ENCODE results near the gene PDZD4. TPM values are rescaled to one million over a fixed set of nuclear protein-coding genes. Genes with fewer than 3 reads are reported as not detected.

The PDZD4 gene
- total RNA-seq, 1 donor from 2014 or later = 10.6 TPM

DNA sequence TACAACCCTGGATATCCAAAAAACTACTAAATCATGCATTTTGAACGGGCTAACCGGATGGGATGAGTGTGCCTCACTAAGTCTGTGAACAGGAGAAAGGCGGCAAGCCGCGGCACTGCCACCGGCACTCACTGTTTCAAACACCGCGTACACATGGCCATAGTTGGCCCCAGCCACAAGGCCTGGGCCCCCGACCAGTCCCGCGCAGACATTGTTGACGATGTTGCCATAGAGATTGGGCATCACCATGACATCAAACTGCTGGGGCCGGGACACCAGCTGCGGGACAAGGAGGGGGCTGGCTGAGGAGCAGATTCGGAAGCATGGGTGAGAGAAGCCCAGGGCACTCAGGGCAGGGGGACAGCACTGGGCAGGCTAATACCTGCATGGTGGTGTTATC lies 43.7 kb downstream of the PDZD4 start:
- DNase-seq (ENCODE audit: low spot score) = no peak

GRCh38 chrX:153784325-153784967 lies 45.9 kb downstream of the PDZD4 start:
- DNase-seq (ENCODE audit: low spot score) = no peak

GRCh38 chrX:153783378-153784013 lies 46.8 kb downstream of the PDZD4 start:
- no peak for DNase-seq (ENCODE audit: low spot score)

GRCh38 chrX:153782871-153783270 lies 47.5 kb downstream of the PDZD4 start:
- DNase-seq (ENCODE audit: low spot score) = no peak

GRCh38 chrX:153782313-153782712 lies 48.0 kb downstream of the PDZD4 start:
- no peak for DNase-seq (ENCODE audit: low spot score)

DNA sequence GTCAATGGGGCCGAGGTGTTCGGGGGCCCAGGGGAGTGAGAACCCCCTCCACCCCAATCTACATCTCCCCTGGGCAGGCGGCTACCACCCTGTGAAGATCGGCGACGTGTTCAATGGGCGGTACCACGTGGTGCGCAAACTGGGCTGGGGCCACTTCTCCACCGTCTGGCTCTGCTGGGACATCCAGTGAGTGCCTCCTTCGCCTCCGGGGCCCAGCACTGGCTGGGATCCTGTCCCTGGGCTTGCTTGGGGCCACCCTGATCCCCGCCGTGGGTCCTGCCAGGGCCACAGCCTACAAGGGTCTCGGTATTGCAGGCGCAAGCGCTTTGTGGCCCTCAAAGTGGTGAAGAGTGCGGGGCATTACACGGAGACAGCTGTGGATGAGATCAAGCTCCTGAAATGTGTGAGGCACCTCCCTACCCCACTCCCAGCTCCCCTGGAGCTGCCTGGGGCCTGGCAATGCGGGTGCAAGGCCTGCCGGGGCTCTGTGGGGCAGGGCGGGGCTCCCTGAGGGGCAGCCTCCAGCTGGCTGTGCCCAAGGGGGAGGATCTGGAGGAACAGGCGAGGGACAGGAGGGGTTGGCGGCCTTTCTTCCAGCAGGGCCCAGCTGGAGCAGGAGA lies 48.8 kb downstream of the PDZD4 start:
- DNase-seq (ENCODE audit: low spot score) = no peak

GRCh38 chrX:153780678-153781427 lies 49.5 kb downstream of the PDZD4 start, which contains the start of gene SRPK3:
Gene SRPK3 (plus strand): TSS chrX:153781041. CDS start chrX:153781087, 46 bp downstream.
- no peak for DNase-seq (ENCODE audit: low spot score)

GRCh38 chrX:153779891-153780677 lies 50.3 kb downstream of the PDZD4 start:
- no peak for DNase-seq (ENCODE audit: low spot score)

GRCh38 chrX:153778684-153779101 lies 51.7 kb downstream of the PDZD4 start:
- DNase-seq (ENCODE audit: low spot score) = no peak

- no peak for DNase-seq (ENCODE audit: low spot score)
Measured at GRCh38 chrX:153778181-153778580, 52.2 kb downstream of the PDZD4 start.

DNA sequence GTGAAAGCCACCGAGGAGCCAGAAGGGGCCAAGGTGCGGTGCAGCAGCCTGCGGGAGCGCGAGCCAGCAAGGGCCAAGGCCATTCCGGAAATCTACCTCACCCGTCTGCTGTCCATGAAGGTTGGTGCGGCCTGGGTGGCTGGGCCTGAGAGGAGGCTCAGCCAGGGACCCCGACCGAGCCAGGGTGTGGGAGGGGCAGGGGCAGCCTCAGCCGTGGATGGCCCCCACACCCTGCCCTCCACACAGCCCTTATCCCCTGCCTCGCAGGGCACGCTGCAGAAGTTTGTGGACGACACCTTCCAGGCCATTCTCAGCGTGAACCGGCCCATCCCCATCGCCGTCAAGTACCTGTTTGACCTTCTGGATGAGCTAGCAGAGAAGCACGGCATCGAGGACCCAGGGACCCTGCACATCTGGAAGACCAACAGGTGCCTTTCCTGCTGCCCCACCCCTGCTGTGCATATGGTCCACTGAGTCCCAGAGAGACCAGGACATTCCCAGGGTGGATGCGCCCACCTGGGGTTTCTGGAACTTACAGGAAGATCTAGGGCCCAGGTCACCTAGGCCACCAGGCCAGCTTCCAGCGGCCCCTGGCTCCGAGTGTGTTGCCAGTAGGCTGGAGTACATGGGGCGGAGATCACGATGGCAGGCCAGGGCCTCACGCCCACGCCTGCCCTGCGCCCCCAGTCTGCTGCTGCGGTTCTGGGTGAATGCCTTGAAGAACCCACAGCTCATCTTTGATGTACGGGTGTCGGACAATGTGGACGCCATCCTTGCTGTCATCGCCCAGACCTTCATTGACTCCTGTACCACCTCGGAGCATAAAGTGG lies 52.9 kb downstream of the PDZD4 start:
- no peak for DNase-seq (ENCODE audit: low spot score)

DNA sequence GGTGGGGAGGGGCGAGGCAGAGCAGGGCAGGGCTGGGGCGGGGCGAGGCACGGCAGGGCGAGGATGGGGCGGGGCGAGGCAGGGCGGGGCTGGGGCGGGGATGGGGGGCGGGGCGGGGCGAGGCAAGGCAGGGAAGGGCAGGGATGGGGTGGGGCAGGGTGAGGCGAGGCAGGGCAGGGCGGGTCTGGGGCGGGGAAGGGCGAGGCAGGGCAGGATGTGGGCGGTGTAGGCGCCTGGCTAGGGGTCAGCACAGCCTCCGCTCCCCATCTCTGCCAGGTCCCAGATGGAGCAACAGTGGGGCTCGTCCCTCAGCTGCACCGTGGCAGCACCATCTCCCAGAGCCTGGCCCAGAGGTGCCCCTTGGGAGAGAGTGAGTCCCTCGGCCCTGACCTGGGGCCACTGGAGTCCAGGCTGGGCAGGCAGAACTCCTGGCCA lies 53.7 kb downstream of the PDZD4 start:
- DNase-seq (ENCODE audit: low spot score) = no peak

DNA sequence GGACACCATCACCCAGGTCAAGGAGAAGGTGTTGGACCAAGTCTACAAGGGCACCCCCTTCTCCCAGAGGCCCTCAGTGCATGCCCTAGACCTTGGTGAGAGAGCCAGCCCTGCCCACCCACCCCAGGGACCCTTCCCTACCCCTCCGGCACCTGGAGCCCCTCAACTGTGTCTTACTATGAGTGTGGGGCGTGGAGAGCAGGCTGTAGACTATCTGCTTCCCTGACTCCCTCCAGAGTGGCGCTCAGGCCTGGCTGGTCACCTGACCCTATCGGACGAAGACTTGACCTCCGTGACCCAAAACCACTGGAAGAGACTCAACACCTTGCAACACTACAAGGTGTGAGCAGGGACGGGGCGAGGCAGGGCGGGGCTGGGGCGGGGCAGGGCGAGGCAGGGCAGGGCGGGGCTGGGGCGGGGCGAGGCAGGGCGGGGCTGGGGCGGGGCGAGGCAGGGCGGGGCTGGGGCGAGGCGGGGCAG lies 54.2 kb downstream of the PDZD4 start:
- no peak for DNase-seq (ENCODE audit: low spot score)

- no peak for DNase-seq (ENCODE audit: low spot score)
Measured at GRCh38 chrX:153775293-153776119, 54.8 kb downstream of the PDZD4 start.

DNA sequence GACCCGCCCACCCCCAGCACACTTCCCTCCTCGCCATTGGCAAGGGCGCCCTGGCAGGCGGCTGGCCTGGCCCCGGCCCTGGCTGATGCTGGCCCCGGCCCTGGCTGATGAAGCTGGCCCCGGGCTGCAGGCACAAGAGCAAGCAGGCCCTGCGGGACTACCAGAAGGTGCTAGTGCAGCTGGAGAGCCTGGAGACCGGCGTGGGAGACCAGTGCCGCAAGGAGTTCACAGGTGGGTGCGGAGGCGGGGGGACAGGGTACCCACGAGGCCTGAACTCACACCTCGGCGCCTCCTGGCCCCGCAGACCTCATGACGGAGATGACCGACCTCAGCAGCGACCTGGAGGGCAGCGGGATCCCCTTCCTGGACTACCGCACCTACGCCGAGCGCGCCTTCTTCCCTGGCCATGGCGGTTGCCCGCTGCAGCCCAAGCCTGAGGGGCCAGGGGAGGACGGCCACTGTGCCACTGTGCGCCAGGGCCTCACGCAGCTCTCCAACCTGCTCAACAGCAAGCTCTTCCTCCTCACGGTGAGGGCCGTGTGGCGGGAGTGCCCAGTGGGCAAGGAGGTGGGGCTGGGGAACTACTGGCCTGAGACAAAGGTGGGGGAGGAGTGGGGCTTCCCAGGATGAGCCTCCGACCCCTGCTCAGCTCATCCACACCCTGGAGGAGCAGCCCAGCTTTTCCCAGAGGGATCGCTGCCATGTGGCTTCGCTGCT lies 55.6 kb downstream of the PDZD4 start:
- no peak for DNase-seq (ENCODE audit: low spot score)

DNA sequence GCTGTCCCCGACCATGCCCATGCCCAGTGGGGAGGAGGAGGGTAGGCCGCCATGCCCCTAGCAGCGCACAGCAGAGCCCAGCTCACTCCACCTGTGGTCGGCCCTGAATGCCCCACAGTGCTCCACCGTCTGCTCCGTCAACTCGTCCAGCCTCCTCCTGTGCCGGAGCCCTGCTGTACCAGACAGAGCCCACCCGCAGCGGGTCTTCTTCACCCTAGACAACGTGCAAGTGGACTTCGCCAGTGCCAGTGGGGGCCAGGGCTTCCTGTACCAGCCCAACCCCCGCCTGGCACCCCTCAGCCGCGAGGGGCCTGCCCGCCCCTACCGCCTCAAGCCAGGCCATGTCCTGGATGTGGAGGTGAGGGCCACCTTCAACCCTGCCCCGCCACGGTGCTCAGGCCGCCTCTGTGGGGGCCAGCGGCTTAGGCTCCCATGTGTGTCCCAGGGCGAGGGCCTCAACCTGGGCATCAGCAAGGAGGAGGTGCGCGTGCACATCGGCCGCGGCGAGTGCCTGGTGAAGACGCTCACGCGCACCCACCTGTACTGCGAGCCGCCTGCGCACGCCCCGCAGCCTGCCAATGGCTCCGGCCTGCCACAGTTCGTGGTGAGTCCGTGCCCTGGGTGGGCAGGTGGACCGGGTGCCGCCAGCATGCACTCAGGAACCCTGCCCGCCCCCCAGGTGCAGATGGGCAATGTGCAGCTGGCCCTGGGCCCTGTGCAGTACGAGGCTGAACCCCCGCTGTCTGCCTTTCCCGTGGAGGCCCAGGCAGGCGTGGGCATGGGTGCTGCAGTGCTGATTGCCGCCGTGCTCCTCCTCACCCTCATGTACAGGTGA lies 56.4 kb downstream of the PDZD4 start:
- DNase-seq (ENCODE audit: low spot score) = no peak

DNA sequence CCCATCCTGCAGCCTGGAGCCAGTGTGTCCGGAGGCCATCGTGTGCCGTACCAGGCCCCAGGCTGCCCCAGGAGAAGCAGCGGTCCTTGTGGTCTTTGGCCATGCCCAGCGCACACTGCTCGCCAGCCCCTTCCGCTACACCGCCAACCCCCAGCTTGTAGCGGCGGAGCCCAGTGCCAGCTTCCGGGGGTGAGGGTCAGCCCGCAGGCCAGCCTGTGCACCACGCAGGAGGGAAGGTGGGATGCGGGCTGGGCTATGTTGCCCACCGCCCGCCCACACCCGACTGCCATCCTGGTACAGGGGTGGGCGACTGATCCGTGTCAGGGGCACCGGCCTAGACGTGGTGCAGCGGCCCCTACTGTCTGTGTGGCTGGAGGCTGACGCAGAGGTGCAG lies 57.1 kb downstream of the PDZD4 start:
- no peak for DNase-seq (ENCODE audit: low spot score)
